K562 (cell line): Measurements from ENCODE around the gene POU2F1. TPM values are rescaled to one million over a fixed set of nuclear protein-coding genes. Genes with fewer than 3 reads are reported as not detected.
A peak's percentile ranks its signal among the peaks of the same experiment; 100 is the strongest.

ENCODE experiments used
- ATAC-seq: fragments of 200-7000 bp; cut with Tn5 transposase; 3 replicates; pipeline ENCODE4 v1.9.1; 2020; ENCODE audit warnings: moderate library complexity
- BruUV-seq: library from RNA; stranded (reverse); fragments of 400-500 nt; replicated peaks from 2 replicates; lab custom pipeline; 2021; lab: Mats Ljungman, UMichigan
- CTCF ChIA-PET: fragments of 300-600 bp; formaldehyde crosslinking; extraction: SDS; loops from one replicate; lab custom pipeline; 2021; ENCODE audit warnings: low intra/inter-chr PET ratio; lab: Yijun Ruan, JAX
- POLR2A ChIA-PET: fragments of 300-600, 350-650 bp; sonication (Branson Sonifier 250); formaldehyde crosslinking; extraction: SDS; loops from one replicate; lab custom pipeline; 2021; ENCODE audit warnings: antibody characterized with exemption, inconsistent platforms; lab: Yijun Ruan, JAX
- DNase-seq, 4 experiments: peaks; one replicate each; pipeline versions ENCODE4 v3.0.0 to v3.0.0-alpha.2; 2011 to 2018; ENCODE audit warnings: low spot score in 3 of 4, mixed read lengths in 3 of 4; ENCODE audit errors: extremely low read depth in 1 of 4
- FAIRE-seq: peaks from 2 replicates; lab custom pipeline; 2011; peaks lifted over from hg19 to GRCh38; lab: Jason Lieb, UNC
- H2AFZ ChIP-seq: 2 replicates; pipeline ENCODE4 v1.6.0; 2011; ENCODE audit warnings: low read depth, low read length, control low read depth, inconsistent platforms
- H3K27ac ChIP-seq: fragments of 200-600 bp; 3 replicates; pipeline ENCODE4 v1.8.0; 2011; ENCODE audit warnings: low read depth, mild to moderate bottlenecking, control low read depth, inconsistent platforms, low read length, moderate library complexity, mixed read lengths; ENCODE audit errors: extremely low read depth
- H3K27me3 ChIP-seq, 2 experiments: fragments of 300-600 bp in 1 of 2; 2 replicates in 1 of 2; 3 replicates in 1 of 2; pipeline versions ENCODE4 v1.6.0 to v1.8.0; 2011; ENCODE audit warnings: inconsistent platforms in 2 of 2, low read length in 2 of 2, mild to moderate bottlenecking in 1 of 2, mixed read lengths in 1 of 2, moderate library complexity in 1 of 2; ENCODE audit not compliant: control insufficient read depth in 2 of 2, insufficient read depth in 2 of 2
- H3K36me3 ChIP-seq: fragments of 300-600 bp; 3 replicates; pipeline ENCODE4 v1.8.0; 2011; ENCODE audit warnings: mild to moderate bottlenecking, low read length, inconsistent platforms; ENCODE audit not compliant: control insufficient read depth, insufficient read depth
- H3K4me1 ChIP-seq, 2 experiments: fragments of 200-600 bp in 1 of 2; replicated peaks in 1 of 2; 2 replicates in 1 of 2; 3 replicates in 1 of 2; pipeline versions ENCODE4 v1.5.1 to v1.8.0; 2011; ENCODE audit warnings: inconsistent platforms in 2 of 2, low read length in 2 of 2, mild to moderate bottlenecking in 1 of 2, mixed read lengths in 1 of 2, moderate library complexity in 1 of 2; ENCODE audit not compliant: control insufficient read depth in 2 of 2, insufficient read depth in 2 of 2
- H3K4me2 ChIP-seq: 2 replicates; pipeline ENCODE4 v1.6.1; 2011; ENCODE audit warnings: low read length, control low read depth, inconsistent platforms, mixed read lengths; ENCODE audit not compliant: insufficient read depth
- H3K4me3 ChIP-seq: fragments of 200-600 bp; sonication (generic), shearing (Covaris generic); 2 replicates; pipeline ENCODE4 v1.5.1; 2016; ENCODE audit warnings: control low read depth, inconsistent platforms
- H3K79me2 ChIP-seq: fragments of 200-600 bp; 3 replicates; pipeline ENCODE4 v1.8.0; 2011; ENCODE audit warnings: low read length, inconsistent platforms; ENCODE audit not compliant: control insufficient read depth, insufficient read depth
- H3K9ac ChIP-seq, 2 experiments: 2 replicates each; pipeline versions ENCODE4 v1.6.0 to v1.6.1; 2011; ENCODE audit warnings: low read depth in 2 of 2, low read length in 2 of 2, control low read depth in 1 of 2, inconsistent platforms in 1 of 2, mild to moderate bottlenecking in 1 of 2, mixed read lengths in 1 of 2; ENCODE audit not compliant: insufficient read depth in 1 of 2
- H3K9me1 ChIP-seq: one replicate; pipeline ENCODE4 v1.6.0; 2011; ENCODE audit warnings: inconsistent platforms, mild to moderate bottlenecking, low read length, moderate library complexity; ENCODE audit not compliant: control insufficient read depth, insufficient read depth
- H3K9me3 ChIP-seq: replicated peaks from 2 replicates; pipeline ENCODE4 v1.5.1; 2011; ENCODE audit warnings: low read depth, low read length, inconsistent platforms; ENCODE audit not compliant: control insufficient read depth, insufficient read depth
- H4K20me1 ChIP-seq: replicated peaks from 2 replicates; pipeline ENCODE4 v1.6.1; 2011; ENCODE audit warnings: low read length, inconsistent platforms, mixed read lengths; ENCODE audit not compliant: control insufficient read depth, insufficient read depth
- CEBPZ ChIP-seq: fragments of 150-350 bp; IDR thresholded peaks from 2 replicates; pipeline ENCODE4 v1.6.1; 2014; ENCODE audit warnings: low read depth, mild to moderate bottlenecking, low read length, borderline replicate concordance
- FOSL1 ChIP-seq: fragments of 200-800 bp; sonication (Bioruptor generic); conservative IDR thresholded peaks from 2 replicates; pipeline ENCODE4 v1.6.1; 2016; ENCODE audit warnings: missing genetic modification characterization, missing compliant biosample characterization
- TSC22D4 ChIP-seq: fragments of 450-650 bp; IDR thresholded peaks from 2 replicates; pipeline ENCODE4 v1.6.1; 2016; ENCODE audit warnings: missing genetic modification characterization, missing biosample characterization, control low read depth
- WGBS: fragments of 100-300 bp; shearing (Covaris generic); methylation state at CpG from one replicate; pipeline ENCODE4 v1.1.6; 2016; ENCODE audit warnings: low coverage, mixed read lengths; ENCODE audit not compliant: insufficient coverage; ENCODE audit errors: missing lambda C conversion rate; 5-methylcytosine and 5-hydroxymethylcytosine counted together
- in situ Hi-C: fragments of 300-500 bp; cut with MboI; formaldehyde crosslinking; loops from 4 replicates; pipeline ENCODE4 v1.15.0; 2018; ENCODE audit warnings: inconsistent platforms, mixed read lengths
- intact Hi-C: fragments of 100-400 bp; cut with micrococcal nuclease; formaldehyde crosslinking; loops from 2 replicates; pipeline ENCODE4 v1.14.2; 2022
- polyA plus RNA-seq, 8 experiments: library from polyadenylated mRNA; depleted of rRNA in 4 of 8; stranded (reverse) in 5 of 8; unstranded in 3 of 8; fragments of >200 nt; fragmentation: Nextera tagmentation in 2 of 8; fragmentation: Illumina TruSeq in 1 of 8; extraction: Ambion mirVana in 2 of 8; extraction: Trizol in 1 of 8; gene quantifications; 2 replicates each; pipeline versions ENCODE4 v1.2.1 to v1.2.3, GENCODE V29; 2011 to 2014; ENCODE audit warnings: inconsistent platforms in 1 of 8, missing spikeins in 1 of 8
- total RNA-seq, 7 experiments: library from RNA; depleted of rRNA in 6 of 7; stranded (reverse); fragments of >200 nt in 6 of 7; fragmentation: Illumina TruSeq in 2 of 7; extraction: Trizol in 2 of 7; gene quantifications; 2 replicates each; pipeline versions ENCODE4 v1.2.1 to v1.2.3, GENCODE V29; 2011 to 2021; ENCODE audit warnings: low replicate concordance in 1 of 7

POU2F1 gene
- total and polyA plus RNA-seq, 9 of the 15 experiments (the other 6 are each of a cell fraction or from before 2014, with no cell fraction given) = 2.6 to 22.3 (median 8.8) TPM

DNA sequence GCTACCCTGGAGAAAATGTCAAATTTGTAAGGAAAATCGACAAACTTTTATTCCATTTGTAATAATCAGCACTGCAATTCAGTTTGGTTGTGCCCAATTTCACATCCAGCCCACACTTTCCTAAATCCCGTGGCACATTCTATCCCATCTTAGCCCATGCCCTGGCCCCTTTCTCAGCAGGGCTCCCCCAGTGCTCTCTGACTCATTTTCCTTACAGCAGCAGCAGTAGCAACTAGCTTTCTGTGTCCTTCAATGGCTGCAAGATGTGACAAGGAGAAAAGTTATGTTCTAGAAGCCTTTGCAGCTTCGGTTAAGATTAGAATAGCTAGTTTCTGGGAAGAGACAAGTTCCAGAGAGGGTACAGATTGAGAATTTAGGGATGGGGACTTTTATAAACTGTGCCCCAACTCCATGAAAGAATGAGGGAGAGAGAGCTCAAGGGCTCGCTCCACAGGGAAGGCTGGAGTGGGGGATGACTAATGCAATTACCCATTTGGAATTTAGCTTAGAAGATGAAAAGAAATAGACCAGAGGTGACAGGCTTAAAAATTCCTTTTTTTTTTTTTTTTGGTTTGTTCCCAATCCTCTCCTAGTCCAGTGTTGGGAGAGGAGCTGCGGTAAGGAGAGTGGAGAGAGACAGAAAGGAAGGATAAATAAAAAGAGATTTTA lies 47.0 kb upstream of the POU2F1 start:
- Histone ChIP-seq H3K4me2 (no peak overlapping the region), H4K20me1 (no peaks in the 10 kb centered on the region), H3K79me2 (no peaks in the 10 kb centered on the region), H3K4me1 (no peaks in the 10 kb centered on the region), H3K9me3 (no peaks in the 10 kb centered on the region), H3K27me3 (peaks cover 39 to 44% of the 10 kb centered on the region in 2 experiments), H3K27ac (no peak overlapping the region)
- in situ Hi-C loops (no loop called here), intact Hi-C loops (no loop called here)
- POLR2A ChIA-PET = interaction anchor here (0.6 kb wide), 1 partner anchor 11 kb away, joined by 3 read pairs; no protein-coding TSS in a partner anchor
- BruUV-seq = no TSS peak
- no peak for ATAC-seq
- CTCF ChIA-PET = no interaction called here
- TF ChIP-seq TSC22D4 (tag) = no peak
- 0 out of 2 replicates have a peak, but pooled peaks have one; percentile 34 for TF ChIP-seq FOSL1 (tag)
- TF ChIP-seq CEBPZ = no peak
- TF ChIP-seq, all 486 proteins: peak for 1
- peaks cover 2% of the 10 kb centered on the region for H3K9me1 ChIP-seq
- FAIRE-seq (no peak), DNase-seq (no peak)
- no peak overlapping the region for H2AFZ ChIP-seq
- H3K36me3 ChIP-seq = no peaks in the 10 kb centered on the region
- WGBS = 0% methylated on average over 5 of the region's 5 CpGs
- H3K9ac ChIP-seq = no peak overlapping the region
- H3K4me3 ChIP-seq = no peak overlapping the region
